Right lobe of liver (tissue), 6 donors: ENCODE measurements around the gene GABPB2. TPM values are rescaled to one million over a fixed set of nuclear protein-coding genes. Genes with fewer than 3 reads are reported as not detected.

ENCODE experiments used
- ATAC-seq, 4 donors: fragments of 200-7000 bp; cut with Tn5 transposase; one replicate each; pipeline ENCODE4 v1.9.1; 2020; ENCODE audit warnings: mild to moderate bottlenecking in 4 of 4, moderate library complexity in 4 of 4
- DNase-seq, 3 donors: peaks; one replicate each; pipeline ENCODE4 v3.0.0-alpha.2; 2020
- H3K27ac ChIP-seq, 3 donors: fragments of 200-600 bp; one replicate each; pipeline ENCODE4 v1.8.0; 2022
- H3K27me3 ChIP-seq, 2 donors: fragments of 200-600 bp; one replicate each; pipeline ENCODE4 v1.8.0; 2022
- H3K36me3 ChIP-seq, 4 donors: fragments of 200-600 bp; sonication (generic) in 1 of 4; one replicate each; pipeline versions ENCODE4 v1.5.1 to v1.8.0; 2017 to 2022; ENCODE audit warnings: control low read depth in 1 of 4
- H3K4me1 ChIP-seq, 4 donors: fragments of 200-600 bp; sonication (generic) in 1 of 4; one replicate each; pipeline versions ENCODE4 v1.5.1 to v1.8.0; 2017 to 2022; ENCODE audit warnings: control low read depth in 1 of 4
- H3K4me3 ChIP-seq, 3 donors: fragments of 200-600 bp; one replicate each; pipeline ENCODE4 v1.8.0; 2022
- H3K9me3 ChIP-seq, 4 donors: fragments of 200-600 bp; sonication (generic) in 1 of 4; one replicate each; pipeline versions ENCODE4 v1.5.1 to v1.8.0; 2017 to 2022; ENCODE audit warnings: control low read depth in 1 of 4
- CTCF ChIP-seq, 4 donors: fragments of 200-600 bp in 3 of 4; fragments of 450-650 bp in 1 of 4; IDR thresholded peaks; one replicate each; pipeline versions ENCODE4 v1.5.1 to v1.8.0; 2016 to 2022; ENCODE audit warnings: antibody characterized with exemption in 4 of 4, mild to moderate bottlenecking in 2 of 4
- POLR2A ChIP-seq: fragments of 450-650 bp; IDR thresholded peaks from one replicate; pipeline ENCODE4 v1.6.1; 2017; ENCODE audit warnings: antibody characterized with exemption, mild to moderate bottlenecking
- WGBS: methylation state at CpG from one replicate; pipeline ENCODE4 v1.1.6; 2018; ENCODE audit warnings: low coverage, low lambda C conversion rate; ENCODE audit not compliant: insufficient coverage; ENCODE audit errors: missing lambda C conversion rate; 5-methylcytosine and 5-hydroxymethylcytosine counted together
- intact Hi-C, 2 donors: fragments of 100-400 bp; cut with DNase I; formaldehyde crosslinking; loops; one replicate each; pipeline versions ENCODE4 v1.11.2 to v1.14.1; 2022
- long read RNA-seq: library from polyadenylated mRNA; unstranded; transcript quantifications from one replicate; pipeline ENCODE4 v2.0.0, GENCODE V29; 2019
- total RNA-seq, 6 experiments: library from RNA; depleted of rRNA in 2 of 6; stranded (reverse); fragments of >200 nt in 2 of 6; fragmentation: NEBNext Ultra II Directional in 3 of 6; extraction: Animal tissue kit (Norgen Biotek cat#: 25700) in 3 of 6; gene quantifications; one replicate each; pipeline versions ENCODE4 v1.1.0 to v1.2.4, GENCODE V29; 2016 to 2023
- donor health status: DM: no; HTN: yes; CAD: no.
- donor health status: DM: no; HTN: no; CAD: no.
- donor health status: DM: no; HTN: no; CAD: no.
- donor health status: DM: no; HTN: yes; CAD: no.
- donor health status: DM: no; HTN: yes; CAD: no.

Gene GABPB2
- total RNA-seq, result 1 to 10 TPM; 2.0 to 6.5 (median 5.0) TPM
- long read RNA-seq, result 0 reads

- peak within 1 kb of the TSS; percentile 95 to 98 (median 96) for H3K27ac ChIP-seq
- no peaks in the 10 kb centered on the region for H3K36me3 ChIP-seq
- peak within 1 kb of the TSS; percentile 83 to 94 (median 88) for H3K4me3 ChIP-seq
- peaks cover 0 to 13% (median 4%) of the 10 kb centered on the region in 4 donors for H3K4me1 ChIP-seq
- DNase-seq, result peak; percentile 90 to 93 (median 92)
- under 1% methylated on average over 37 of the region's 50 CpGs for WGBS
- TF ChIP-seq POLR2A (peak; percentile 52), CTCF (IDR thresholded peaks at IDR 0.05) (peak; percentile 72 to 94 (median 90))
- no peaks in the 10 kb centered on the region for H3K9me3 ChIP-seq
- intact Hi-C loops, result no loop called here
- no peaks in the 10 kb centered on the region for H3K27me3 ChIP-seq
- peak; percentile 94 to 98 (median 95) for ATAC-seq
Measured at GRCh38 chr1:151070474-151071276, at the start of gene GABPB2. Gene GABPB2 (plus strand): TSS chr1:151070761. CDS start chr1:151088190, 17,429 bp downstream.

- Histone ChIP-seq H3K36me3 (peaks cover 0 to 44% (median 24%) of the 10 kb centered on the region in 4 donors), H3K4me1 (no peaks in the 10 kb centered on the region), H3K27me3 (no peaks in the 10 kb centered on the region), H3K9me3 (no peaks in the 10 kb centered on the region), H3K27ac (no peak overlapping the region), H3K4me3 (no peak overlapping the region)
- TF ChIP-seq POLR2A (no peak), CTCF (IDR thresholded peaks at IDR 0.05) (peak; percentile 61 to 71 (median 71))
- WGBS, result 51% methylated on average over 4 of the region's 6 CpGs
- intact Hi-C loops, result loop anchor here in 1 of 2 donors (10.0 kb wide), 1 partner anchor 130 kb away; the partner anchor contains the start of gene TNFAIP8L2
- peak; percentile 72 to 80 (median 75) for DNase-seq
- peak; percentile 93 to 98 (median 96) for ATAC-seq
Measured at GRCh38 chr1:151024540-151025146, 45.9 kb upstream of the GABPB2 start.

GRCh38 chr1:151026460-151026859 lies 44.1 kb upstream of the GABPB2 start:
- intact Hi-C loops, result loop anchor here in 1 of 2 donors (10.0 kb wide), 1 partner anchor 128 kb away; the partner anchor contains the start of gene TNFAIP8L2
- Histone ChIP-seq H3K27ac (no peak overlapping the region), H3K4me1 (no peaks in the 10 kb centered on the region), H3K36me3 (peaks cover 0 to 61% (median 26%) of the 10 kb centered on the region in 4 donors), H3K4me3 (no peak overlapping the region), H3K9me3 (no peaks in the 10 kb centered on the region), H3K27me3 (no peaks in the 10 kb centered on the region)
- DNase-seq (no peak), ATAC-seq (no peak)
- TF ChIP-seq POLR2A (no peak), CTCF (IDR thresholded peaks at IDR 0.05) (no peak)

GRCh38 chr1:151032164-151032563 lies 38.4 kb upstream of the GABPB2 start:
- no peaks in the 10 kb centered on the region for H3K27me3 ChIP-seq
- TF ChIP-seq CTCF (IDR thresholded peaks at IDR 0.05) (no peak), POLR2A (no peak)
- H3K4me1 ChIP-seq, result no peaks in the 10 kb centered on the region
- no peak overlapping the region for H3K4me3 ChIP-seq
- H3K9me3 ChIP-seq, result no peaks in the 10 kb centered on the region
- ATAC-seq, result no peak
- no peak overlapping the region for H3K27ac ChIP-seq
- no peak for DNase-seq
- intact Hi-C loops, result no loop called here
- WGBS, result 96% methylated on average over 8 of the region's 8 CpGs
- peaks cover 0 to 58% (median 24%) of the 10 kb centered on the region in 4 donors for H3K36me3 ChIP-seq
